ENCODE data around the gene LZTS2.
A peak's percentile ranks its signal among the peaks of the same experiment; 100 is the strongest.

The LZTS2 gene

DNA sequence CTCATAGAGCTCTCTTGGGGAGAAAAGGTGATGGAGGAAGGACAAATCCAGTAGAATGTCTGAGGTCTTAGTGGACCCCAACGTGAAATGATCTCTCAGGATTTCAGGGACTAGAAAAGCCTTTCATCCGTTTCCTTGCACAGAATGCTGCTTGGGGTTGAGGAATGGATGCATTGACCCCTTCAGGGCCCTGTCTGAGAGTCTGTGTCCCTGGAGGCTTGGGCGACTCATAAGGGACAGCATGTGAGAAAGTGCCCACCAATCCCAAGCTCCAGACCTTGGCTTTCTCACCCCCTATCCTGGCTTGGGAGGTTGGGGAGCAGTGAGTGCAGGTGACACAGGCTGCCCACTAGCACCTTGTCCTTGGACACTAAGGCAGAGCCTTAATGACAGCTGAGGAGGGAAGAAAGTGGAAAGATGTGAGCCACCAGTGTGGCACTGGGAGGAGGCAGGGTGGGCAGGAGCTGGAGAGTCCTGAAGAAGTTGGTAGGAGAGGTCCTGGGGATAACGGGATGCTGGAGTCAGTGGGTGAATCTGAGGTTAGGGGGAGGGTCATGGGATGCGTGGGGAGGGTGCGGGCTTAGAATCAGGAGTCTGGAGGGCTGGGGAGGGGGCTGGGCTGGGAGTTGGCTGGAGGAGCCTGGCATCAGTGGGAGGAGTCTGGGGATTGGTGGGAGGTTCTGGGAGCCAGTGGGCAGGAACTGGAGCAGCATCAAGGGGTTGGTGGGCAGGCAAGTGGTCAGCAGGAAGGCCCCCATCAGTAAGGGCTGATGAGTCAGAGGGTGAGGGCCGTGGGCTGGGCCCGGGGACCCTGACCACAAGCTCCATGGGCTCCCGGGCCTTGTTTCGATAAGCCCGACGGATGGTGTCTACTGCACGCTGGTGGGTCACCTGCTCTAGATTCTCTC is 8.6 kb downstream of the LZTS2 start:
- H3K27ac ChIP-seq: no peak overlapping the region

DNA sequence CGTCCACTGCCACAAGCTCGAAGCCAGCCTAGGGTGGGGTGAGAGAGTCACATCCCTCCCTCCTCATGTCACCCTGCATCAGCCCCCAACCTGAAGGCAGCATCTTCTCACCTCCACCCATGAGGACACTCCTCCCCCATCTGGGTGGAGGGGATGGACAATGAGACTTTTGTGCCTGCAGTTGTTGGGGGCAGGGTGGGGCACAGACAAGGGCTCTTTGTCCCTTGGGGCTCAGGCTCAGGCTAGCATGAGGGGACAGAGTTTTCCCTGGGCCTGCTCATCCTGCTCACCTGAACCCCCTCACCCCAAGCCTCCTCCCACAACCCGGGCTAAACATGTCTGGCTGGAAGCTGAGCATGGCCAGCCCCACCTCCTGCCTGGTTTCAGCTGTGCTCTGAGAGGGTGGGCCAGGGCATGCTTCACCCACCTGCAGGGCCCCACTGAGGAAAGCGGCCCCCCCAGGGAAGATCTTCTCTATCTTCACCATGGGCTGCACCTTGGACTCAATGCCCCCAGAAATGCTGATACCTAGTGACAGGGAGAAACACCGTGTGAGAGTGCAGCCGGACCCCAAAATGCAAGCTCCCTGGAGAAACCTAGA is 9.3 kb downstream of the LZTS2 start:
- TF ChIP-seq, protein P1, sequence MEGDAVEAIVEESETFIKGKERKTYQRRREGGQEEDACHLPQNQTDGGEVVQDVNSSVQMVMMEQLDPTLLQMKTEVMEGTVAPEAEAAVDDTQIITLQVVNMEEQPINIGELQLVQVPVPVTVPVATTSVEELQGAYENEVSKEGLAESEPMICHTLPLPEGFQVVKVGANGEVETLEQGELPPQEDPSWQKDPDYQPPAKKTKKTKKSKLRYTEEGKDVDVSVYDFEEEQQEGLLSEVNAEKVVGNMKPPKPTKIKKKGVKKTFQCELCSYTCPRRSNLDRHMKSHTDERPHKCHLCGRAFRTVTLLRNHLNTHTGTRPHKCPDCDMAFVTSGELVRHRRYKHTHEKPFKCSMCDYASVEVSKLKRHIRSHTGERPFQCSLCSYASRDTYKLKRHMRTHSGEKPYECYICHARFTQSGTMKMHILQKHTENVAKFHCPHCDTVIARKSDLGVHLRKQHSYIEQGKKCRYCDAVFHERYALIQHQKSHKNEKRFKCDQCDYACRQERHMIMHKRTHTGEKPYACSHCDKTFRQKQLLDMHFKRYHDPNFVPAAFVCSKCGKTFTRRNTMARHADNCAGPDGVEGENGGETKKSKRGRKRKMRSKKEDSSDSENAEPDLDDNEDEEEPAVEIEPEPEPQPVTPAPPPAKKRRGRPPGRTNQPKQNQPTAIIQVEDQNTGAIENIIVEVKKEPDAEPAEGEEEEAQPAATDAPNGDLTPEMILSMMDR (conservative IDR thresholded peaks at IDR 0.05): no peak
- H3K27ac ChIP-seq: no peak overlapping the region

More for the DNA sequence above, 8.6 kb downstream of the LZTS2 start:
- TF ChIP-seq, protein P1 (conservative IDR thresholded peaks at IDR 0.05): no peak

DNA sequence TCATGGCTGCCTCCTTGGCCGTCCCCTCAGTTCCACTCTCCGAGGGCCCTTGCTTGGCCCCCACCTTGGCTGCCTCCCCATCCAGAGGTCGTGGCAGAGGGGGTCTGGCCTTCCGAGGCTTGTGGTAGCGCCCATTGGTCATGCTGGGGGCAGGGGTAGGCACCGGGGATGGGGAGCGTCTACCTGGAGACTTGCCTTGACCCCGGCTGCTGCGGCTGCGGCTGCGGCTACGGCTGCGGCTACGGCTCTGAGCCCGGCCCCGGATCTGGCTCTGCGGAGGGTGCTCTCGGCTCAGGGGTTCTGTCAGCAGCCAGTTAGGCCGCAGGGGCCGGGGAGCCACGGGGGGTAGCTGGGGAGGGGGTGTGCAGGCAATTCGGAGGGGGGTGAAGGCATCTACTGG is 10.7 kb downstream of the LZTS2 start:
- TF ChIP-seq, protein P1 (conservative IDR thresholded peaks at IDR 0.05): no peak
- no peak overlapping the region for H3K27ac ChIP-seq

DNA sequence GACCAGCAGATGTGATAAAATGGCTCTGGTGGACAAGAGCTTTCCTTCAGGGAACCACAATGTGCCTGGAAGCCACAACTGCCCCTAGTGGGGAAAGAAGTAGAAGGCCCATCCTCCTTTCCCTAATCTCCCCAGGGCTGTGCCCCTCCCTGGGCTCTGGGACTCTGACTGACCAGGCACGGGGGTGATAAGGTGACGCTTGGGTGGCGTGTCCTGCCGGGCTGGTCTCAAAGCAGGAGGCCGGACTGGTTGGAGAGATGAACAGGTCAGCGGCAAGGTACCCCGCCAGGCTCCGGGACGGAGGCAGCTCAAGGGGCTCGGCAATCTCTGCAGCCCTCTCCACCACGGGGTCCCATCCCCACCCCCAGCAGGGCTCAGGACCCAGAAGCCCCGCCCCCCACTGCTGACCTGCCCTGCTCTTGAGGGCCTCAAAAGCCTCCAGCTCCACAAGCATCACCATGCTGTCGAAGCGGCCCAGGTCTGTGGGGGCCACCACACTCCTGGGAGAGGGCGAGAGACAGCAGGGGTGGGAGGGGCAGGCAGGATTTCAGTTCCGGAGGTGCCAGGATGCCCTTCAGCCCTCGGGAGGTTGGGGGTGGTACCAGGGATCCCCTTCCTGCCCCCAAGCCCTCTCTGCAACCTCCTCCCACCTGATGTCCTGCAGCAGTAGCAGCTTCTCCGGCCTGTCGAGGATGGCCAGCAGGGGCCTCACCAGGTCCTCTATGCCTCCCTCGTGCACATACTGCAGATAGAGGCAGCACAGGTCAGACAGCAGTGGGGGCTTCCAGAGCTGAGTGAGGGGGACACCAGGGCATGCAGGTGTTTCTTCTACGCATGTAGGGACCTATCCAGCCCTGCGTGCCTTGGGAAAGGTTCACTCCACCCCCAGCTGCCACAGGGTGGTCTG is 12.2 kb downstream of the LZTS2 start:
- TF ChIP-seq, protein P1 (conservative IDR thresholded peaks at IDR 0.05): peak; percentile 49; the same call in 1 of the 2 replicates
- H3K27ac ChIP-seq: no peak overlapping the region

DNA sequence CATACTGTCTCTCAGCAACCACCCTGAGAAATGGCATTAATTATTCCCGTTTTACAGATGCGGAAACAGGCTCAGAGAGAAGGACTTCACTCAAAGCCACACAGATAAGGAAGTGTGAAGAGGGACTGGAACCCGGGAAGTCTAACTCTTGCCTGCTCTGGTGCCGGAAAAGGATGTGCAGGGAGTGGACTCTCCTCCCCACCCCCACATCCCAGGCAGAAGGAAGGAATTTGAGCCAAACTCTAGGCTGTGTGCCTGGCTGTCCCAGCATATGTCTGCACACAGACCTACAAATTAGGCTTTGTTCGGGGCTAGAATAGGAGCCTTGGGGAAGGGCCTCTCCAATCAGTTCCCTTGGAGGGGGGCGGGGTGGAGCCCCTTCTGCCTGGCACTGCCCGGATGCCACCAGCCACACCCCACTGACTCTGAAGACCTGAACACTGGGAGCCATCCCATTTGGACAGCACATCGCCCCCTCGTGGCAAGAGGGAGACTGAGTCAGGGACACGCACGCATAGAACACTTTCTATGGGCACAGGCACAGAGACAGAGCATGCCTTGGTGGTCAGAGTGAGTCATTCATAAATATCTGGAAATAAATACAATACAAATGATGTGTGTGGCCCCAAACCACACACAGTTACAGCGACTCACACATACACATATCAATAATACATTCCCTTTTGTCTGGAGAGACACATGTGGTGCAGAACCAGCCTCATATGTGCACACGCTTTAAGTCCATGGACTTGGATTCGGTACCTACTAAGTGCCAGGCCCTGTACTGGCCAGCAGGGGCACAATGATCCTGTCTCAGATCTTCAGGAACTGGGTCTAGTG is 13.1 kb downstream of the LZTS2 start:
- no peak overlapping the region for H3K27ac ChIP-seq
- TF ChIP-seq, protein P1 (conservative IDR thresholded peaks at IDR 0.05): peak; percentile 79

DNA sequence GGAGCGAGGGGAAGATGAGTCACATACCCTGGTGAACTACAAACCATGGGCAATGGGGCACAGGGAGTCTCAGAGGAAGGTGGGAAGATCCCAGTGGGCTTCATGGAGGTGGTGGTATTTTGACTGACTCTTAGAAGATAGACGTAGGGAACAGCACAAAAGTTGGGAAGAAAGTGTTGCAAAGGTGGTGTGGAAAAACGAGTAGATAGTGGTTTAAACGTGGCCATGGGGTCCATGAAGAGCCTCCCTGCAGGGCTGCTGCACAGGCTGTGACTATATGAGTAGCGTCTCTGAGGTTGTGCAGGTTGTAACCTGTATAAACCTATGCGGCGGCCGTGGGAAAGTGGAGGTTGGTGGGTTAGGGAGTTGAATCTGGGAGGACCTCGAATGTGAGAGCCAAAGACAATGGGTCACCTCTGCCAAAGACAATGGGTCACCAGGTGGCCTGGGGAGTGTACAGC is 13.8 kb downstream of the LZTS2 start:
- H3K27ac ChIP-seq: no peak overlapping the region
- TF ChIP-seq, protein P1 (conservative IDR thresholded peaks at IDR 0.05): no peak
